Endothelial cell of umbilical vein (primary cell): ENCODE results near the gene RAD51B.

Experiments used
- EZH2 ChIP-seq: IDR thresholded peaks from 2 replicates; pipeline ENCODE4 v1.6.1; 2012; ENCODE audit warnings: borderline replicate concordance, low read depth, mild to moderate bottlenecking, moderate library complexity, low read length, inconsistent platforms; ENCODE audit not compliant: severe bottlenecking
- MYC ChIP-seq: IDR thresholded peaks from one replicate; pipeline ENCODE4 v1.6.1; 2011; ENCODE audit warnings: mild to moderate bottlenecking, low read depth, low read length
- POLR2A ChIP-seq: IDR thresholded peaks from 2 replicates; pipeline ENCODE4 v1.6.1; 2012; ENCODE audit warnings: low read depth, mild to moderate bottlenecking, control low read depth, low read length
- POLR2AphosphoS5 ChIP-seq: IDR thresholded peaks from 2 replicates; pipeline ENCODE4 v1.6.1; 2012; ENCODE audit warnings: low read depth, mild to moderate bottlenecking, control low read depth, low read length, moderate library complexity; ENCODE audit not compliant: insufficient read depth
- TF ChIP-seq, protein P1 (sequence below), 2 donors: IDR thresholded peaks; 1 replicate in 1 of 2; 2 replicates in 1 of 2; pipeline ENCODE4 v1.5.1; 2011; ENCODE audit warnings: low read length in 2 of 2, mild to moderate bottlenecking in 2 of 2, moderate library complexity in 2 of 2, control low read depth in 1 of 2, inconsistent platforms in 1 of 2, low read depth in 1 of 2; ENCODE audit not compliant: insufficient read depth in 1 of 2; ENCODE audit errors: extremely low read depth in 1 of 2
- TF ChIP-seq, protein P2 (sequence below): IDR thresholded peaks from 2 replicates; pipeline ENCODE4 v1.6.1; 2011; ENCODE audit not compliant: insufficient read depth, insufficient read length

- no peak for TF ChIP-seq MYC
- TF ChIP-seq POLR2A: no peak
- TF ChIP-seq, protein P1, sequence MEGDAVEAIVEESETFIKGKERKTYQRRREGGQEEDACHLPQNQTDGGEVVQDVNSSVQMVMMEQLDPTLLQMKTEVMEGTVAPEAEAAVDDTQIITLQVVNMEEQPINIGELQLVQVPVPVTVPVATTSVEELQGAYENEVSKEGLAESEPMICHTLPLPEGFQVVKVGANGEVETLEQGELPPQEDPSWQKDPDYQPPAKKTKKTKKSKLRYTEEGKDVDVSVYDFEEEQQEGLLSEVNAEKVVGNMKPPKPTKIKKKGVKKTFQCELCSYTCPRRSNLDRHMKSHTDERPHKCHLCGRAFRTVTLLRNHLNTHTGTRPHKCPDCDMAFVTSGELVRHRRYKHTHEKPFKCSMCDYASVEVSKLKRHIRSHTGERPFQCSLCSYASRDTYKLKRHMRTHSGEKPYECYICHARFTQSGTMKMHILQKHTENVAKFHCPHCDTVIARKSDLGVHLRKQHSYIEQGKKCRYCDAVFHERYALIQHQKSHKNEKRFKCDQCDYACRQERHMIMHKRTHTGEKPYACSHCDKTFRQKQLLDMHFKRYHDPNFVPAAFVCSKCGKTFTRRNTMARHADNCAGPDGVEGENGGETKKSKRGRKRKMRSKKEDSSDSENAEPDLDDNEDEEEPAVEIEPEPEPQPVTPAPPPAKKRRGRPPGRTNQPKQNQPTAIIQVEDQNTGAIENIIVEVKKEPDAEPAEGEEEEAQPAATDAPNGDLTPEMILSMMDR (IDR thresholded peaks at IDR 0.05; ENCODE audit: extremely low read depth in 1 of 2, insufficient read depth in 1 of 2, low read depth in 1 of 2, low read length in 2 of 2): no peak
- TF ChIP-seq EZH2: no peak
- no peak for TF ChIP-seq POLR2AphosphoS5
- TF ChIP-seq, protein P2, sequence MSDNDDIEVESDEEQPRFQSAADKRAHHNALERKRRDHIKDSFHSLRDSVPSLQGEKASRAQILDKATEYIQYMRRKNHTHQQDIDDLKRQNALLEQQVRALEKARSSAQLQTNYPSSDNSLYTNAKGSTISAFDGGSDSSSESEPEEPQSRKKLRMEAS: no peak
Measured at GRCh38 chr14:68369281-68370056, 549.9 kb downstream of the RAD51B start.
